GM19452 (cell line): ENCODE results near the gene PLG.
"Not testable (repeated sequence)": the region's sequence is repeated elsewhere in the genome, so short reads cannot be mapped to it uniquely, and the experiment has no call there.

Source experiments
- ATAC-seq: cut with Tn5 transposase; IDR thresholded peaks from one replicate; pipeline ENCODE4 v1.9.1; 2021; ENCODE audit not compliant: unreplicated experiment

The PLG gene

GRCh38 chr6:160701918-160702680 is at the start of gene PLG:
PLG (plus strand) TSS chr6:160702244; CDS start chr6:160702305, 61 bp downstream.
- not testable (repeated sequence) for ATAC-seq

- ATAC-seq: no peak
Observed at GRCh38 chr6:160659562-160659961, 42.5 kb upstream of the PLG start.

DNA sequence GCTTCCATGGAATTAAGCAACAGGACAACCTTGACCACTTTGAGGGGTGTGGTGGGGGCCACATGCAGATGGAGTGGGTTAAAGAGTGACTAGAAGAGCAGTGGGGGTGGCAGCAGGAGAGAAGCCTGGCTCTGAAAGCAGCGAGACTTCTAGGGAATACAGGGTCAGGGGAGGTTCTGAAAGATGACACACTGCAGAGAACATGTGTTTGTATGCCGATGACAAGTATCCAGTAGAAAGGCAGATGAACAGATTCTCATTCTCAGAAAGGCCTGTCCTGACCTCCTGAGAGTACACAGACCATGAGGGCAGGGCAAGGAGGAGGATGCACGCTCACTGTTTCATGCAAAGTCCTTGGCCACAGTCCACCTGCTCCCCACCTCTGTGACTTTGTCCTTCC is 40.8 kb upstream of the PLG start:
- ATAC-seq: no peak

DNA sequence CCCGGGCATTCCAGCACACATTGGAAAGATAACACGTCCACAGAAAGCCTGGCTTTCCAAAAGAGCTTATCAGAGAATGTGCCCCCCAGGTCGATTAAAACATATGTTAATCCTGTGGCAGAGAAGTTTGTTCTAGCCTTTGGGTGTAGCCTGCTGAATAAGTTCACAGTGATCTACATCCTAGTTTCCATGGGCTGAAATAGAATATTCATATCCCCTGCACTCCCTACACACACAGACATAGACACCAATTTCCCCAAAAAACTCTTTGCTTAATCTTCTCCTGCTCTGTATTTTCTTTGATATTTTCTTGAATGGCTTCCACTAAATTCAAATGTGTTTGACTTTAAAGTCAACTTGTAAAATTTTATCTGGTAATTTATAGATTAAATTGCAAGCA is 39.6 kb upstream of the PLG start:
- ATAC-seq: no peak

DNA sequence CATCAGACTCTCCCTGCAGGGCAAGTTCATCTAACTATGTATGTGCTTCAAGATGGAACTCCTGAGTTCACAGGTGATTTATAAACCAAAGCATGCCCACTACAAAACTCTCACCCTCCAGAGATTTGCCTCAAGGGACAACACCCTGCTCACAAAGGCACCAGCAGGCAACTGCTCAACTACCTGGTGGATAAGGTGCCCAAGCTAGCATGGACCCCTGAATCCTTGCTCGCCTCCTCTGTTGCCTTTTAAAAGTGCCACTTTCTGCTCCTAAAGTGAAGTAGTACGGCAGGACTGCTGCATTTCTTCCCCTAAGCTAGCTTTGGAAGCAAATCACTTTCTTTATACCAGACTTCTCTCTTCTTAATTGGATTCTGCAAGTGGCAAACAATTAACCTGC is 39.2 kb upstream of the PLG start:
- no peak for ATAC-seq

GRCh38 chr6:160664198-160664597 is 37.8 kb upstream of the PLG start, which contains the start of gene LPA:
LPA (minus strand) TSS chr6:160664275; CDS start chr6:160664214, 61 bp downstream.
- ATAC-seq: not testable (repeated sequence)

- ATAC-seq: peak; percentile 74
Observed at GRCh38 chr6:160667639-160668481, 34.2 kb upstream of the PLG start.

DNA sequence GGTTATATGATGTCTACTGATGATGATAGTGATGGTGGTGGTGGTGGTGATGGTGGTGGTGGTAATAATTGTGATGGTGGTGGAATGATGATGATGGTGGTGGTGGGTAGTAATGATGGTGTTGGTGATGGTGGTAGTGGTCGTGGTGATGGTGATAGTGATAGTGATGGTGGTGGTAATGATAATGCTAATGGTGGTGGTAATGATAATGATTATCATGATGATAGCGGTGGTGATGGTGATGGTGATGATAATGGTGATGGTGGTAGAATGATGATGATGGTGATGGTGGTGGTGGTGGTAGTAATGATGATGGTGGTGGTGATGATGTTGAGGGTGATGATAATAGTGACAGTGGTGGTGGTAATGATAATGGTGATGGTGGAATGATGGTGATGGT is 33.5 kb upstream of the PLG start:
- no peak for ATAC-seq

GRCh38 chr6:160676418-160676817 is 25.6 kb upstream of the PLG start:
- ATAC-seq: not testable (repeated sequence)

DNA sequence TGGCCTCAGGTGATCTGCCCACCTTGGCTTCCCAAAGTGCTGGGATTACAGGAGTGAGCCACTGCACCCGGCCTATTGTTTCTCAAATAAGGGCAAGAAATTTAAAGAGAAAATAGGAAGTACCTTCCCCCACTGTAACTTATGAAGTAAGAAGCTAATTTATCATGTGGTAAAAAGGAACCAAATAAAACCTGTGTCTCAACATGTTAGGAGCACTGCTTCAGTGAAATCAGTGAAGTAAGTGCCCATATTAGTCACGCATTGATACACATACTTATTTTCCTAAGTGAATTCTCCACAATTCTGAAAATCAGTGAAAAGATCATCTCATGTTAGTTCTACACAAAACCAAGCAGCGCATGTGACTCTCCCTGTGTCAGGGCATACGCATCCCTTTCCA is 23.8 kb upstream of the PLG start:
- ATAC-seq: no peak

- ATAC-seq: no peak
Observed at GRCh38 chr6:160678744-160679401, 23.2 kb upstream of the PLG start.

DNA sequence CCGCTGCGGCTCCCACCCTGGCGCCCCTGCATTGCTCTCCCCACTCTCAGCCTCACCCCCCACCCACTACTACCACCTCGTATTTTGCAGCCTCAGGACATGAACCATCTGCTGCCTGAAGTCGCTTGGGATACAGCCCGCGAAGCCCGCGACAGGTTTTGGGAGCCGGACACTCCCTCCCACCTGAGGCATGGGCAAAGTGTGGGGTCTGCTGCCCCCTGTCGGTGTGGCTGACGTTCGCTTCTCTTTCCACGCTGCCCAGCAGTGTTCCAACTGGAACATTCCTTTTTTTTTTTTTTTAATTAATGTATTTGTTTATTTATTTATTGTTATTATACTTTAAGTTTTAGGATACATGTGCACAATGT is 22.7 kb upstream of the PLG start:
- ATAC-seq: no peak

DNA sequence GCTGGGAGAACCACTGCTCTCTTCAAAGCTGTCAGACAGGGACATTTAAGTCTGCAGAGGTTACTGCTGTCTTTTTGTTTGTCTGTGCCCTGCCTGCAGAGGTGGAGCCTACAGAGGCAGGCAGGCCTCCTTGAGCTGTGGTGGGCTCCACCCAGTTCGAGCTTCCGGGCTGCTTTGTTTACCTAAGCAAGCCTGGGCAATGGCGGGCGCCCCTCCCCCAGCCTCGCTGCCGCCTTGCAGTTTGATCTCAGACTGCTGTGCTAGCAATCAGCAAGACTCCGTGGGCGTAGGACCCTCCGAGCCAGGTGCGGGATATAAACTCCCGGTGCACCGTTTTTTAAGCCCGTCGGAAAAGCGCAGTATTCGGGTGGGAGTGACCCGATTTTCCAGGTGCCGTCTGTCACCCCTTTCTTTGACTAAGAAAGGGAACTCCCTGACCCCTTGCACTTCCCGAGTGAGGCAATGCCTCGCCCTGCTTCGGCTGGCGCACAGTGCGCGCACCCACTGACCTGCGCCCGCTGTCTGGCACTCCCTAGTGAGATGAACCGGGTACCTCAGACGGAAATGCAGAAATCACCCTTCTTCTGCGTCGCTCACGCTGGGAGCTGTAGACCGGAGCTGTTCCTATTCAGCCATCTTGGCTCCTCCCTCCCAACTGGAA is 16.8 kb upstream of the PLG start:
- not testable (repeated sequence) for ATAC-seq

DNA sequence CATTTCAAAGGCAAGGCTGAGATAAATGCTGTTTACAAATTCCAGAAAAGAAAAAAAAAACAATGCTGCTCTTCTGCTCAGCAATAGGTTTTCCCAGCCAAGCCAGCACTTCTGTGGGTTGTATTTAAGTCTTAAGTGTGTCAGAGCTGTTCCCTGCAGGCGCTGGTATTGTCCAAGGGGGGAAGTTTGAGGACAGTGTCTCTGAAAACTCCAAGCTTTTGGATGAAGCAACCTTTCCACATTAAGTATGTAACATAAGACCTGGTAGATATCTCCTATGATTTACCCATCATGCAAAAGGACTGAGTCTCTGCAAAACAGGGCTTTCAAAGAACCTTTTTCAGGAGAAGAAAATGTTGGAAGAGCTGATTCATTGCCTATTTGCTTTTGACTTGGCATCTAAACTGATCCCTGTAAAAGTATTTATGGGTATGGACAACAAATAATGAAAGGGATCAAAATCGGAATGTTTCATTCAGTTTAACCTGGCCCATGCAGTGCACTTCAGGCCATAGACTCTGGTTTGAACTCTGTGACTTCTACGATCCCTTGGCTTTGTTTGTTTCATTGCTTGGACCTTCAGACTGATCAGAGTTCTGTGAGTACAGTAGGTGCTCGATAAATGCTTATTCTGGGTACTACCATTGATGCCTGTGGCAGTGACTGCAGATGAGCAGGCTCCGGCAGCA is 16.1 kb upstream of the PLG start:
- ATAC-seq: no peak

DNA sequence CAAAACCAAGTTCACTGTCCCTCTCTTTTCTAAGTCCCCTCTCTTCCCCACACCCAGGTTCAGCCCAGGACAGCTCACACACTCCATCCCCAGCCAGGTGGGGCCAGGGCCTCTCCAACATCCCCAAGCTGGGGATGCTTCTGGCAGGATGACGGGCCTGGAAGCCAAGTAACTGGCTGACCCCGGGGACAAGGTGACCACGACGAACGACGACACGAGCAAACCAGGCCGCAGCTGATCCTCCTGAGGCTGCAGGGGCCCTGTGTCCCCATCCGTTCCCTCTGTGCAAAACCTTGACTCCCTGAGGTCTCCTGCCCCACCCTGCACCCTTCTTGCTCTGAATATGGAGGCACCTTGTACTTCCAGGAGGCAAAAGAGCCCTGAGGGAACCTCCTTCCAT is 11.6 kb upstream of the PLG start:
- no peak for ATAC-seq

GRCh38 chr6:160691617-160692016 is 10.4 kb upstream of the PLG start:
- no peak for ATAC-seq

DNA sequence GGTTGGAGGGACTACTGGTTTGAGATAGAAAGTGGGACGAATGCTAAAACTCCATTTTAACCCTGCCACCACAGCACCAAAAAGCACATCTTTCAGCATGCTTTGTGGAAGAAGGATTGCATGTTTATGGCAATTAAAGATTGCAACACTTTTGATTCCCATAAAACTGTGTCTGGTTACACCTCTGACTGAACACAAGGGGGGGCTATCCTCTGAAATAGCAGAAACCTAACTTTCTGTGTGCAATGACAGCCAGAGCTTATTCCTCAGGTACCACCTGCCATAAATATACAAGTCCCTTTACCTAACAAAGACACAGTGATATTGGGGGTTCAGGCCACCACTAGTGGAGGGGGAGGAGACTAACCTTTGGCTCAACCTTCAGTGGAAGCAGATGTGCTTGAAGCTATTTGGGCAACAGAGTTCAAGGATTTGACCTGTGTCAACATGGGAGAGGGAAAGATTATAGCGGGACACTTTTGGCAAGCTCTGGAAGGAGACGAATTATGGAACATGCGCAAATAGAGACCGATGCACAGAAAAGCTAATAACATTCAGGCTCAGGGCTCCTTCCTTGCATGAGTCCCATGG is 9.6 kb upstream of the PLG start:
- no peak for ATAC-seq

DNA sequence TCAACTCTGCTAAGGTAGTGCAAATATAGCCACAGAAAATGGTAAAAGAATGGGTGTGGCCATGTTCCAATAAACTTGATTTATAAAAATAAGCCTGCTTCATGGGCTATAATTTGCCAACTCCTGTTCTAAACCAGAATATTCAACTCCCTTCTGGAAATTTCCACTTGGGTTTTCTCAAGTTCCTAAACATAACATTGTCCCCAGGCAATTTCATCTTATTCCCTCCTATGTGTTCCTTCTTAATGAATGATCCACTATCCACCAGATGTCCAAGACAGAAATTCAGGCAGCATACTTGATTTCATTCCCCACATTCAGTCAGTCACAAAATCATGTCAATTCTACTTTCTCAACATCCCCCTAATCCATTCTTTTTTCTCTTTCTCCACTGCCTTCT is 7.0 kb upstream of the PLG start:
- not testable (repeated sequence) for ATAC-seq

DNA sequence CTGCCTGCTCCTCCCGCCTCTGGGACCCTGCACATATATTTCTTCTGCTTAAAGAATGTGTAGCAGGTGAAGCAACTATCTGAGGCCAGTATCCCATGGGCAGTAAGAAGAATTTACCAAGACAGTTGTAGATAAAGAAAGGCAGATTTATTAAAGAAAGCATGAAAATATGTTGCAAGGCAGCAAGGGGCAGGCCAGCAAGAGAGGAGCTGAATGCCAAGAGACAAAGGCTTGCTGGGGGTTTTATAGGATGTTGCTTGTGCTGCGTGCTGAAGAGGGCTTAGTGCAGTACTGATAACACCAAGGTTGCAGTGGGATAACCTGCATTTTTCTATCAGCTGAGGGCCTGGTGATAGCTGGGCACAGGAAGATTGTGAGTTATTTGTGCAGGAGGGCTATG is 6.4 kb upstream of the PLG start:
- ATAC-seq: not testable (repeated sequence)

GRCh38 chr6:160696884-160697283 is 5.2 kb upstream of the PLG start:
- ATAC-seq: not testable (repeated sequence)
